Activated naive CD8-positive, alpha-beta T cell treated with anti-CD3 and anti-CD28 coated beads, Interleukin-2, amount 10 ng/mL, durations not matched to agents 7 days and 5 days (primary cell): ENCODE results near the gene COG4. TPM values are rescaled to one million over a fixed set of nuclear protein-coding genes. Genes with fewer than 3 reads are reported as not detected.

Experiments
- ATAC-seq: fragments of 150-1000 bp; cut with Tn5 transposase; one replicate; pipeline ENCODE4 v1.10.0; 2021; ENCODE audit warnings: low read depth, moderate library complexity
- POLR2A ChIA-PET: fragments of 350-600 bp; sonication (Branson Sonifier 250); formaldehyde crosslinking; loops from one replicate; lab custom pipeline; 2021; ENCODE audit warnings: antibody characterized with exemption; lab: Charles Lee
- DNase-seq: peaks from one replicate; pipeline ENCODE4 v3.0.0; 2021
- H3K27ac Mint-ChIP-seq: one replicate; pipeline ENCODE4 v1.8.0; 2022; ENCODE audit warnings: mild to moderate bottlenecking, mixed read lengths
- H3K27me3 Mint-ChIP-seq: one replicate; pipeline ENCODE4 v1.8.0; 2022; ENCODE audit warnings: mild to moderate bottlenecking, moderate library complexity, mixed read lengths
- H3K36me3 Mint-ChIP-seq: one replicate; pipeline ENCODE4 v1.8.0; 2021; ENCODE audit warnings: mild to moderate bottlenecking, mixed read lengths
- H3K4me1 Mint-ChIP-seq: one replicate; pipeline ENCODE4 v1.8.0; 2021; ENCODE audit warnings: mixed read lengths
- H3K4me3 Mint-ChIP-seq: one replicate; pipeline ENCODE4 v1.8.0; 2022; ENCODE audit warnings: mild to moderate bottlenecking, moderate library complexity, mixed read lengths
- H3K9me3 Mint-ChIP-seq: one replicate; pipeline ENCODE4 v1.8.0; 2021; ENCODE audit warnings: mixed read lengths
- total RNA-seq, 2 experiments: library from RNA; stranded (reverse); gene quantifications; one replicate each; pipeline ENCODE4 v1.2.3, GENCODE V29; 2021

COG4 gene
- total RNA-seq, 2 experiments from 2014 or later: 73.8 to 75.3 TPM

DNA sequence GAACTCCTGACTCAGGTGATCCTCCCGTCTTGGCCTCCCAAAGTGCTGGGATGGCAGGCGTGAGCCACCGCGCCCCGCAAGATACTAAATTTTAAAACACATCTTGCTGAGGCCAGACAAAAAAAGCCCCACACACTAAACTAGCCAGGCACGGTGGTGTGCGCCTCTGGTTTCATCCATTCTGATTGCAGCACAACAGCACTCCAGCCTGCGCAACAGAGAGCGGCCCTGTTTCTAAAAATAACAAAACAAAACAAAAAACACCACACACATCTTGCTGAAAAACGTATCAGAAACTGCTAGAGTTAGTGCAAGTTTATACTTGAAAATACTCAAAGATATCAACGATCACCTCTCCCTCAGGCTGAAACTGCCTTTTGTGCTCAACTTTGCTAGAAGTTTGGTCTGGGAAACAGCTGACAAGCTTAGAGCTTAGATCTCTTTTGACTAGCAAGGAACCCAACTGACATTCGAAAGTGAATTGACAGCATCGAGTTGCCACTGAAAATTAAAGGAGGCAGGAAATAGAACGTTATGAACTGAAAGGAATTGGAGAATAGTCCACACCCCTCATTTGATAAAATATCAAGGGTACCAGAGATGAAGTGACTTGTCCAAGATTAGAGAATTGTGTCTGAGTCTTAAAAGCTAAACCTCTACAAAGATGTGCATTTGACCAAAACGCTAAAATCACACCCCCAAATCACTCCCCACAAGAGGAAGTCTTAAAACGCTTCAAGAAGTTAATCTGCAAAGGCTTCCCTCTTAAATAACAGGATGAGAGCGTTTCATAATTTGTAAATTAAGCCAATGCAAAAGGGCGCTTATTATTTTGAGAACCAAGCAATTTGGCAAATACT lies 908 bp downstream of the COG4 start:
- Mint-ChIP-seq H3K27ac (peak overlapping the region; percentile 98), H3K4me1 (peaks cover 37% of the 10 kb centered on the region), H3K4me3 (peak overlapping the region; percentile 97), H3K36me3 (peaks cover 32% of the 10 kb centered on the region), H3K27me3 (no peaks in the 10 kb centered on the region), H3K9me3 (no peaks in the 10 kb centered on the region)
- ATAC-seq: no peak
- DNase-seq: no peak
- POLR2A ChIA-PET: interaction anchor here (0.7 to 4.5 kb wide), 18 partner anchors 10 to 270 kb away, joined by 3 to 63 read pairs (median 3); partner anchors contain the start of genes AARS1, DDX19A, DDX19B and EXOSC6

DNA sequence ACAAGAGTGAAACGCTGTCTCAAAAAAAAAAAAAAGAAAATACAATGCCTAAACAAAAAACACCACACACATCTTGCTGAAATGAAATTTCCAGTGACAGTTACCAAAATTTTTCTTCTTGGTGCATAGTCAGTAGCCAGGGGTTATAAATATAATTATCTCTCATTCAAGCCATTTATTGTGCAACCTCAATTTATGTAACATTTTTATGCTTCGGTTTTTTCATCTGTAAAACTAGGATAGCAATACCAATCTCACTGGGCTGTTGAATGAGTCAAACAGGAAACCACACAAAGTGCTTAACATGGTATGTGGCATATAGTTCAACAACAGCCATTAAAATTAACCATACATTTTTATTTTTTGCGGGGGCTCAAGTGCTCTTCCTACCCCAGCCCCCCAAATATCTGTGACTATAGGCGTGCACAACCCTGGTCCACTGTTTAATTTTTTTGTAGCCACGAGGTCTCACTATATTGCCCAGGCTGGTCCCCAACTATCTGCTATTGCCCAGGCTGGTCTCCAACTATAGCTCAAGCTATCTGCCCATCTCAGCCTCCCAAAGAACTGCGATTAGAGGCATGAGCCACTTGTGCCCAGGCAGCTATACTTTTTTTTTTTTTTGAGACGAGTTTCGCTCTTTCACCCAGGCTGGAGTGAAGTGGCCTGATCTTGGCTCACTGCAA lies 2.6 kb downstream of the COG4 start:
- POLR2A ChIA-PET: interaction anchor here (0.7 to 1.0 kb wide), 5 partner anchors 12 to 269 kb away, joined by 3 to 7 read pairs (median 4); partner anchors contain the start of genes AARS1 and EXOSC6
- peak overlapping the region; percentile 97 for H3K4me3 Mint-ChIP-seq
- H3K9me3 Mint-ChIP-seq: no peaks in the 10 kb centered on the region
- H3K4me1 Mint-ChIP-seq: peaks cover 24% of the 10 kb centered on the region
- peaks cover 24% of the 10 kb centered on the region for H3K36me3 Mint-ChIP-seq
- ATAC-seq: peak; percentile 46
- DNase-seq: peak; percentile 31
- H3K27me3 Mint-ChIP-seq: no peaks in the 10 kb centered on the region
- peak overlapping the region; percentile 91 for H3K27ac Mint-ChIP-seq

DNA sequence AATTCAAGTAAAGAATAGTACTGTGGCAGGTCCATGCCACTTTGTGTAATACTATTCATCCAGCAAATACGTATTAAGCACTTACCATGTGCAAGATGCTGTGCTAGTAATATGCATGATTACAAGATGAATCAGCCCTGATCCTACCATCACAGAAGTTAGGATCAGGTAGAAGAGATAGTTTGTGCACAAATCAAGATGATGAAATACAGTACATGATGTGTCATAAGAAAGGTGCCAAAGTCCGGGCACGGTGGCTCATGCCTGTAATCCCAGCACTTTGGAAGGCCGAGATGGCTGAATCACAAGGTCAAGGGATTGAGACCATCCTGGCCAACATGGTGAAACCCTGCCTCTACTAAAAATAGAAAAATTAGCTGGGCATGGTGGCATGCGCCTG lies 10.9 kb downstream of the COG4 start:
- no peak for ATAC-seq
- no peak overlapping the region for H3K4me3 Mint-ChIP-seq
- H3K27ac Mint-ChIP-seq: no peak overlapping the region
- DNase-seq: no peak
- peaks cover 26% of the 10 kb centered on the region for H3K36me3 Mint-ChIP-seq
- H3K9me3 Mint-ChIP-seq: no peaks in the 10 kb centered on the region
- H3K4me1 Mint-ChIP-seq: peaks cover 7% of the 10 kb centered on the region
- POLR2A ChIA-PET: no interaction called here
- no peaks in the 10 kb centered on the region for H3K27me3 Mint-ChIP-seq

DNA sequence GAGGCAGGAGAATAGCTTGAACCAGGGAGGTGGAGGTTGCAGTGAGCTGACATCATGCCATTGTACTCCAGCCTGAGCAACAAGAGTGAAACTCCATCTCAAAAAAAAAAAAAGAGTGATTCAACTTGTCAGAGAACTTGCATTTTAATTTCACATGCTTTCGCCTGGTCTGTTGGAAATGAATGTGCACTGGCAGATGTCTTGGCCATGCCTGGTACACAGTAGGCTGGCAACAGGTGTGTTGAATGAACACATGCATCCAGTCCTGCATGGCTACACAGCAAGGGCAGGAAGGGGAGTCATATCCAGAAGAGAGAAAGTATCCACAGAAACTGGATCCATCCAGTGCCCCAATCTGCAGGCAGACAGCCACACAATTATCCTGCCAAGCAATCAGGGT lies 11.5 kb downstream of the COG4 start:
- no peak for ATAC-seq
- Mint-ChIP-seq H3K36me3 (peaks cover 27% of the 10 kb centered on the region), H3K9me3 (no peaks in the 10 kb centered on the region), H3K27ac (no peak overlapping the region), H3K4me3 (no peak overlapping the region), H3K4me1 (peaks cover 7% of the 10 kb centered on the region), H3K27me3 (no peaks in the 10 kb centered on the region)
- POLR2A ChIA-PET: no interaction called here
- no peak for DNase-seq

DNA sequence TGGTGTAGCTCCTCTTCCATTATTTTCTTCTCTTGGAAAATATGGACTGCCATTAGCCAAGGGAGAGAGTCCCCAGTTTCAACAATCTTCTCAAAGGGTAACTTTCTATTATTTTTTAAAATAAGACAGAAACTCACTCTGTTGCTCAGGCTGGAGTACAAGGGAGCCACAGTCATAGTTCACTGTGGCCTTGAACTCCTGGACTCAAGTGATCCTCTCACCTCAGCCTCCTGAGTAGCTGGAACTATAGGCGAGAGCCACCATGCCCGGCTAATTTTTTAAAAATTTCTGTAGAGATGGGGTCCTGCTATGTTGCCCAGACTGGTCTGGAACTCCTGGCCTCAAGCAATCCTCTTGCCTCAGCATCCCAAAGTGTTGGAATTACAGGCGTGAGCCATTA lies 13.1 kb downstream of the COG4 start:
- peaks cover 25% of the 10 kb centered on the region for H3K36me3 Mint-ChIP-seq

DNA sequence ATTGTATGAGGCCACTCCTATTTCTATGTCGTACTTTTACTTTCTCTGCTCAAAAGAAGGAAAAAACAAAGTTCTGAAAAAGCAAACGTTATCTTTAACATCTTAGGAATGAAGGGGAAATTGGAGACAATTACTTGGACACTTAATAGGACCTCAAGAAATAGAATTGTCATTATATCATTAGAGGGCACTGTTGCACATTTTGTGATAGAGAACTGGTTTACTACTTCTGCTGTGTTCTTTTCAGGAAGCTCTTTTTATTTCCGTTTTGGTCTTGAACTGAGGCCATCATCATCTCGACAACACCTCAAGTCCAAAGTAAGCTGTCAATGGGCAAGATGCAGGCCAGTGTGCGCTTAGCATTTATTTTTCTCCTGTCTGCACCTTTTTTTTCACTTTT lies 14.6 kb downstream of the COG4 start:
- POLR2A ChIA-PET: interaction anchor here (0.6 to 1.0 kb wide), 7 partner anchors 8 to 188 kb away, joined by 3 to 4 read pairs (median 3); partner anchors contain the start of genes COG4, DDX19A and SF3B3
- peak overlapping the region; percentile 53 for H3K27ac Mint-ChIP-seq
- no peak overlapping the region for H3K4me3 Mint-ChIP-seq
- no peak for DNase-seq
- H3K9me3 Mint-ChIP-seq: no peaks in the 10 kb centered on the region
- ATAC-seq: peak; percentile 47
- peaks cover 7% of the 10 kb centered on the region for H3K4me1 Mint-ChIP-seq
- no peaks in the 10 kb centered on the region for H3K27me3 Mint-ChIP-seq
- H3K36me3 Mint-ChIP-seq: peaks cover 25% of the 10 kb centered on the region

More for the DNA sequence above, 13.1 kb downstream of the COG4 start:
- Mint-ChIP-seq H3K4me1 (peaks cover 7% of the 10 kb centered on the region), H3K9me3 (no peaks in the 10 kb centered on the region), H3K27me3 (no peaks in the 10 kb centered on the region), H3K4me3 (no peak overlapping the region), H3K27ac (no peak overlapping the region)
- DNase-seq (no peak), ATAC-seq (no peak)
- POLR2A ChIA-PET: no interaction called here

DNA sequence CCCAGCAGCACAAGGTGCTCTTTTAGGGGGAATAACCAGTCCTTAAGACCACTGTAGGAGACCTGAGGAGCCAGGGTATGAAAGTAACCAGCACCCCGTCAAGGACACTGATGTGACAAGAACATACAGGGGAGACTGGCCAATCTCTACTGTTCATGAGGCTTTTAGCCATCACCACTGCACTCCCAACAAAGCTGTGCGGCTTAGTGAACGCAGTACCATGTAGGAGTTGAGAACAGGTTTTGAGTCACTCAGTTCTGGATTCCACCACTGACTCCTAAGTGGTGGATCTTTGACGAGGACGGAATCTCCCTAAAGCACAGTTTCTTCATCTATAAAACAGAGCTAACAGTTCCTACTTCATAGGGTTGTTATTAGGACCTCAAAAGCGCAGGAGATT lies 26.8 kb downstream of the COG4 start:
- no peak for ATAC-seq
- Mint-ChIP-seq H3K4me3 (no peak overlapping the region), H3K4me1 (peaks cover 15% of the 10 kb centered on the region), H3K36me3 (peaks cover 38% of the 10 kb centered on the region), H3K27ac (no peak overlapping the region), H3K27me3 (no peaks in the 10 kb centered on the region), H3K9me3 (no peaks in the 10 kb centered on the region)
- POLR2A ChIA-PET: interaction anchor here (0.6 to 1.2 kb wide), 3 partner anchors 26 to 52 kb away, joined by 3 read pairs; partner anchors contain the start of gene COG4
- DNase-seq: no peak

DNA sequence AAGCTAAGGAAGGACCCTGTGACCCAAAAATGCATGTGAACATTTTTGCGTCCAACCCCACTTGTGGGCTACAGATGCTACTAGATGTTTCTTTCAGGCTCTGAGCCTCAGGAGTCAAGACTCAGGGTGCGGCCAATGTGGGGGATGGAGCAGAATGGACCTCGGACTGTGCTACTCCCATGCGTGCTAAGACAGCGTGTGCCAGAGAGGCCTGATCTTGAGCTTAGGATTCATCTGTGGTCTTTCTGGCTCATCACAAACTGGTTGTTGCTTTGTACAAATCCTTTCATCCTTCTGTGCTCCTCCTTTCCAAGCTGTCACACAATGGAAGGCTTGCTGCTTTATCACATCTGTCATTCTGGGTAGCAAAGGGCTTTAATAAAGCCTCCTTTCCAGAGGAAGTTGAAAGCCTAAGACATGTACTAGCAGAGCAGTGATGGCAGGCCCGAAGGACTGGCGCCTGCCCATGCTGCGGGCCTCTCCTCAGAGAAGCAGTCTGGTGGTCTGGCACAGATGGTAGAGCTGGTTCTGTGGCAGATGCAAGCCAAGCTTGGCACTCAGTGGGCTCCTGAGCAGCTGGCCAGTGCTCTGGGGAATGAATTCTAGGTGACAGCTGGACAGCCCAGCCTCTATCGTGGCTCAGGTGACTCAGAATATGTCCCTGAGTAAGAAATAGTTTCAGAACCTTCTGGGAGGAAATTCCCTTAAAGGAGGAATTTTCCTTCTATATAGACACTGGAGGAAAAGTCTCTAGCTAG lies 27.8 kb downstream of the COG4 start:
- H3K4me3 Mint-ChIP-seq: no peak overlapping the region
- H3K4me1 Mint-ChIP-seq: peaks cover 15% of the 10 kb centered on the region
- no peak for DNase-seq
- H3K36me3 Mint-ChIP-seq: peaks cover 40% of the 10 kb centered on the region
- H3K27ac Mint-ChIP-seq: no peak overlapping the region
- no peak for ATAC-seq
- POLR2A ChIA-PET: interaction anchor here (0.6 to 1.3 kb wide), 2 partner anchors 27 to 147 kb away, joined by 3 to 5 read pairs; partner anchors contain the start of gene COG4
- no peaks in the 10 kb centered on the region for H3K27me3 Mint-ChIP-seq
- no peaks in the 10 kb centered on the region for H3K9me3 Mint-ChIP-seq

DNA sequence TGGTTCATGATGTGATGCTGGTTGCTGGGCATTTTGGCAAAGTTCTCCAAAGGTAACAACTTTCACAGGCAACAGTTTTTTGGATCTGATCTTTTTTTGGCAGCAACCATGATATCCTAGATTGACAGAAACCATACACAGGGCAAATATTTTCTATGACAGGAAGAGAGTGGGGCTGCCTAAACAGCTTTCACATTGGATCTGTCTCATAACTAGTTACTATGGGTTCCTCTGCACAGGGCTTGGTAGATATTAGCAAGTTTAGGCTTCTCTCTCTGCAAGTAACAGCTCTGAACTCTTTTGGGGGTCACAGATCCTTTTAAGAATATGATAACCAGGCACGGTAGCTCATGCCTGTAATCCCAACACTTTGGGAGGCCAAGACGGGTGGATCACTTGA lies 28.6 kb downstream of the COG4 start:
- Mint-ChIP-seq H3K27me3 (no peaks in the 10 kb centered on the region), H3K4me3 (peak overlapping the region; percentile 33), H3K27ac (peak overlapping the region; percentile 79), H3K36me3 (peaks cover 40% of the 10 kb centered on the region), H3K4me1 (peaks cover 15% of the 10 kb centered on the region), H3K9me3 (no peaks in the 10 kb centered on the region)
- ATAC-seq: peak; percentile 58
- DNase-seq: no peak
- POLR2A ChIA-PET: interaction anchor here (1.3 kb wide), 1 partner anchor 28 kb away, joined by 5 read pairs; the partner anchor contains the start of gene COG4

DNA sequence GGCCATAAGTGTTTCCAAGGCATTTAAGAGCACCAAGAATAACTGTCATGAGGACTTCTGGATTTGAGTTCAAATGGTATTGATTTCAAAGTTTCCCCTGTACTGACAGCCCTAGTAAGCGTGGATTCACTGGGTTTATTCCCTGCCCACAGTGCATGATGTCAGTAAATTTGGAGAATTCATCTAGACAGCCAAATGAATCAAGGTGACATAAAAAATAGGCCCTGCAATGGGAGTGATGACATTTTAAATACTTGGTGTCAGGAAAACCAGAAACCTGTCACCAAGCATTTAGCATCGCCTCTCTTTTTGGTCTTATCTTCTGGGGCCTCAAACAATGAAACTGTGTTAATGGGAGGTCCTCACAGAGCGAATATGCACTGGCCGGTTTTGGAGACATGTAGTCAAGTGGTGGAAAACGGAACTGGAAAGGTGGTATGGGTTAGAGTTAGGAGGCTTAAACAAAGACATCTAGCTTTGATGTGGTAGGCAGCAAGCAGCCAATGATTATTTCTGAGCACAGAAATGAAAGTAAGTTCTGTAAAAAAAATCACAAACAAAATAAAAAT lies 29.1 kb downstream of the COG4 start:
- Mint-ChIP-seq H3K9me3 (no peaks in the 10 kb centered on the region), H3K4me1 (peaks cover 15% of the 10 kb centered on the region), H3K27me3 (no peaks in the 10 kb centered on the region), H3K27ac (peak overlapping the region; percentile 79), H3K4me3 (peak overlapping the region; percentile 33), H3K36me3 (peaks cover 43% of the 10 kb centered on the region)
- DNase-seq (no peak), ATAC-seq (peak; percentile 73)
- POLR2A ChIA-PET: no interaction called here

DNA sequence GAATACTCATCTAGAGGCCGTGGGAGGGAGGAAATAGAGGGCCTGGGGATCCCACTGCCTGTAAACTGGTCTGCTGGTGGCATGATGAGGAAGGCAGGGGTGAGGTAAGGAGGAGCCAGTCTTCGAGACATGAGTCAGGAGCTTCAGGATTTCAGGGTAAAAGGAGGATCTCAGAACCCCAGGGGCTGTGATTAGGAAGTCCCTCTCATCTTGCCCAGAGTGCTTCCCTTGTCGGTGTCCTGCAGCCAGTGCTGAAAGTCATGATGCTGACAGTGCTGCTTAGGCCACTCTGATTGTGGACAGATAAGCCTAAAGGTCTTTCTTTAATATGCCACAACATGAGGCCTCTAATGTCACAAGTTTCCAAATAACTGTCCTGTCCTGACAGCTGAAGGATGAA lies 29.6 kb downstream of the COG4 start:
- Mint-ChIP-seq H3K27me3 (no peaks in the 10 kb centered on the region), H3K9me3 (no peaks in the 10 kb centered on the region), H3K27ac (peak overlapping the region; percentile 19), H3K4me1 (peaks cover 15% of the 10 kb centered on the region), H3K4me3 (no peak overlapping the region), H3K36me3 (peaks cover 42% of the 10 kb centered on the region)
- POLR2A ChIA-PET: no interaction called here
- no peak for DNase-seq
- ATAC-seq: no peak

DNA sequence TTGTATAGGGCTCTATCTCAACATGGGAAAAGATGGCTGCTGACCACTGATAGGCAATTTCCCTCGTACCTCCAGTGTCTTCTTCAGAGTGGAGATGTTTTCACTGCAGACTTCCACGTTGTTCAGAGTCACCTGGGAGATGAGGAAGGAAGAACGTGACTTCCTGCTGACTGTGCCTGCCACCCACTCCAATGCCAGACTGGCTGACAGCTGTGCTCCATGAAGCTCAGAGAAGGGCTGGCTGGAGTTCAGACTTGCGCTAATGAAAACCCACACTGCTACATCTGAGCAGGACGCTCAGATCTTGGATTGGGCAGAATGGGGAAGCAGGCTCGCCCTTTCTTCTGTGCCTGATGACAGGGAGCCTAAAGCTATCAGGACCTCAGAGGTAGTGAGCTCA lies 33.1 kb downstream of the COG4 start:
- H3K4me1 Mint-ChIP-seq: peaks cover 15% of the 10 kb centered on the region
- H3K36me3 Mint-ChIP-seq: peaks cover 33% of the 10 kb centered on the region
- no peak overlapping the region for H3K27ac Mint-ChIP-seq
- ATAC-seq (no peak), DNase-seq (no peak)
- H3K27me3 Mint-ChIP-seq: no peaks in the 10 kb centered on the region
- POLR2A ChIA-PET: interaction anchor here (0.7 kb wide), 1 partner anchor 71 kb away, joined by 3 read pairs; no protein-coding TSS in a partner anchor
- H3K4me3 Mint-ChIP-seq: no peak overlapping the region
- H3K9me3 Mint-ChIP-seq: no peaks in the 10 kb centered on the region
